ENCODE data around the gene KCNJ5.

DNA sequence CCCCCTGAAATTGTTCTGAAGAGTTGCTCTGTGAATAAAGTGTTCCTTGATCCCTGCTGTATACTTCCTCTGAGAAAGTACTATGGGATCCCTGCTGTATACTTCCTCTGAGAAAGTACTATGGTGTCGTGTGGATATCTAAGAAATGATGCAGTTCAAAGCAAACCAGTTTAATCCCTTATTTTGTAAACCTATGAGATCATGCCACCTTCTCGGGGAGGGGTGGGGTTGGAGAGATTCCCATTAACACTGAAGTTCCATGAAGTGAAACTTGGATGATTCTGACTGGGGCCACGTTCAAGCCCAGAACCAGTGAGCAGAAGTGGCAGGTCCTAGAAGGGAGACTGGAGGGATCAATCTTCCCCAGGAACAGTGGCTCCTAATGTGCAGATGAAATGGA is 64.5 kb downstream of the KCNJ5 start:
- TF ChIP-seq EZH2phosphoT487 (IDR thresholded peaks at IDR 0.05; ENCODE audit: insufficient read depth, low read depth) (no peak), EZH2 (IDR thresholded peaks at IDR 0.05; ENCODE audit: insufficient read depth, poor library complexity, severe bottlenecking) (no peak)
